WERI-Rb-1 (cell line): ENCODE results near the gene CIBAR2.

Source experiments
- DNase-seq: peaks from one replicate; pipeline ENCODE4 v3.0.0-alpha.2; 2020
- H3K27ac ChIP-seq: fragments of 250-450 bp; sonication (Bioruptor Pico); 2 replicates; pipeline ENCODE4 v1.5.1; 2020; ENCODE audit warnings: mild to moderate bottlenecking, moderate library complexity
- H3K27me3 ChIP-seq: fragments of 250-450 bp; sonication (Bioruptor Pico); 2 replicates; pipeline ENCODE4 v1.5.1; 2021; ENCODE audit warnings: mild to moderate bottlenecking, low read depth, moderate library complexity; ENCODE audit not compliant: insufficient read depth, severe bottlenecking
- H3K36me3 ChIP-seq: fragments of 250-450 bp; sonication (Bioruptor Pico); 2 replicates; pipeline ENCODE4 v1.5.1; 2020; ENCODE audit warnings: mild to moderate bottlenecking, moderate library complexity
- H3K4me3 ChIP-seq: 2 replicates; pipeline ENCODE4 v1.5.1; 2011; ENCODE audit warnings: low read depth, mild to moderate bottlenecking, control low read depth, low read length
- H3K9me3 ChIP-seq: fragments of 250-450 bp; sonication (Bioruptor Pico); 2 replicates; pipeline ENCODE4 v1.5.1; 2021; ENCODE audit warnings: mild to moderate bottlenecking, moderate library complexity; ENCODE audit not compliant: severe bottlenecking
- CTCF ChIP-seq: IDR thresholded peaks from 2 replicates; pipeline ENCODE4 v1.5.1; 2011; ENCODE audit warnings: low read depth, mild to moderate bottlenecking, control low read depth, inconsistent platforms, low read length

CIBAR2 gene

GRCh38 chr16:85138825-85139627 is 26.8 kb upstream of the CIBAR2 start:
- no peak overlapping the region for H3K4me3 ChIP-seq
- DNase-seq, result no peak
- TF ChIP-seq CTCF, result no peak
- H3K27ac ChIP-seq, result no peak overlapping the region
- no peaks in the 10 kb centered on the region for H3K9me3 ChIP-seq
- no peaks in the 10 kb centered on the region for H3K27me3 ChIP-seq
- no peaks in the 10 kb centered on the region for H3K36me3 ChIP-seq

- no peaks in the 10 kb centered on the region for H3K36me3 ChIP-seq
- no peak overlapping the region for H3K4me3 ChIP-seq
- TF ChIP-seq CTCF, result no peak
- H3K27me3 ChIP-seq, result no peaks in the 10 kb centered on the region
- no peak overlapping the region for H3K27ac ChIP-seq
- H3K9me3 ChIP-seq, result no peaks in the 10 kb centered on the region
- no peak for DNase-seq
Measured at GRCh38 chr16:85138073-85138824, 26.0 kb upstream of the CIBAR2 start.

- no peaks in the 10 kb centered on the region for H3K9me3 ChIP-seq
Measured at GRCh38 chr16:85137323-85138072, 25.2 kb upstream of the CIBAR2 start.

GRCh38 chr16:85136702-85137322 is 24.5 kb upstream of the CIBAR2 start:
- Histone ChIP-seq H3K9me3 (no peaks in the 10 kb centered on the region), H3K36me3 (no peaks in the 10 kb centered on the region), H3K27ac (no peak overlapping the region), H3K27me3 (no peaks in the 10 kb centered on the region), H3K4me3 (no peak overlapping the region)
- DNase-seq, result no peak
- no peak for TF ChIP-seq CTCF

More at GRCh38 chr16:85137323-85138072, 25.2 kb upstream of the CIBAR2 start:
- no peaks in the 10 kb centered on the region for H3K36me3 ChIP-seq
- DNase-seq, result no peak
- no peak for TF ChIP-seq CTCF
- H3K27ac ChIP-seq, result no peak overlapping the region
- no peaks in the 10 kb centered on the region for H3K27me3 ChIP-seq
- H3K4me3 ChIP-seq, result no peak overlapping the region

- no peak for TF ChIP-seq CTCF
- DNase-seq, result no peak
- no peaks in the 10 kb centered on the region for H3K9me3 ChIP-seq
- no peaks in the 10 kb centered on the region for H3K36me3 ChIP-seq
- no peak overlapping the region for H3K27ac ChIP-seq
- H3K4me3 ChIP-seq, result no peak overlapping the region
- no peaks in the 10 kb centered on the region for H3K27me3 ChIP-seq
Measured at GRCh38 chr16:85136213-85136701, 24.0 kb upstream of the CIBAR2 start.
